ENCODE data around the gene CACNA1C. TPM values are rescaled to one million over a fixed set of nuclear protein-coding genes. Genes with fewer than 3 reads are reported as not detected.

CACNA1C gene
- total RNA-seq, 2 donors from 2014 or later: 70.0 to 127 TPM

DNA sequence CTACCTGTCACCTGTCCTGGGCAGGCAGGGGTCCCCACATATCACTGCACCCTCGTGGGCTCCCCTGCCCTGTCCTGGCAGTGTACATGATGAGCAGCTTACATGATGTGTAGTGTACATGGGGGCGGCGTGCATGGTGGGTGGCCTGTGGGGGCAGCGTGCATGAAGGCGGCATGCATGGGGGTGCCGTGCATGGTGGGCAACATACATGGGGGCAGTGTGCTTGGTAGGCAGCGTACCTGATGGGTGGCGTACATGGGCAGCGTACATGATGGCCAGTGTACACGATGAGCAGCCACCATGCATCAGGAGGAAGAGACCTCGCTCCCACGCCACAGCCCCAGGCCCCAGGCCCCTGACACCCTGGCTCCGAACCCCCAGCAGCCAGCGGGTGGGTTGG lies 266.3 kb downstream of the CACNA1C start:
- ATAC-seq (ENCODE audit: insufficient number of reproducible peaks, low FRiP score, low read depth) (no peak), DNase-seq (ENCODE audit: low spot score) (no peak)
- Histone ChIP-seq H3K27me3 (replicated peaks; ENCODE audit: insufficient read depth) (no peaks in the 10 kb centered on the region), H3K4me1 (ENCODE audit: control insufficient read depth in 1 of 2, low read depth in 2 of 2) (peaks cover 21 to 52% of the 10 kb centered on the region in 2 donors), H3K4me3 (no peak overlapping the region), H3K9me3 (no peaks in the 10 kb centered on the region), H3K36me3 (no peaks in the 10 kb centered on the region), H3K27ac (no peak overlapping the region)
- TF ChIP-seq, protein P1, sequence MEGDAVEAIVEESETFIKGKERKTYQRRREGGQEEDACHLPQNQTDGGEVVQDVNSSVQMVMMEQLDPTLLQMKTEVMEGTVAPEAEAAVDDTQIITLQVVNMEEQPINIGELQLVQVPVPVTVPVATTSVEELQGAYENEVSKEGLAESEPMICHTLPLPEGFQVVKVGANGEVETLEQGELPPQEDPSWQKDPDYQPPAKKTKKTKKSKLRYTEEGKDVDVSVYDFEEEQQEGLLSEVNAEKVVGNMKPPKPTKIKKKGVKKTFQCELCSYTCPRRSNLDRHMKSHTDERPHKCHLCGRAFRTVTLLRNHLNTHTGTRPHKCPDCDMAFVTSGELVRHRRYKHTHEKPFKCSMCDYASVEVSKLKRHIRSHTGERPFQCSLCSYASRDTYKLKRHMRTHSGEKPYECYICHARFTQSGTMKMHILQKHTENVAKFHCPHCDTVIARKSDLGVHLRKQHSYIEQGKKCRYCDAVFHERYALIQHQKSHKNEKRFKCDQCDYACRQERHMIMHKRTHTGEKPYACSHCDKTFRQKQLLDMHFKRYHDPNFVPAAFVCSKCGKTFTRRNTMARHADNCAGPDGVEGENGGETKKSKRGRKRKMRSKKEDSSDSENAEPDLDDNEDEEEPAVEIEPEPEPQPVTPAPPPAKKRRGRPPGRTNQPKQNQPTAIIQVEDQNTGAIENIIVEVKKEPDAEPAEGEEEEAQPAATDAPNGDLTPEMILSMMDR (IDR thresholded peaks at IDR 0.05): no peak

DNA sequence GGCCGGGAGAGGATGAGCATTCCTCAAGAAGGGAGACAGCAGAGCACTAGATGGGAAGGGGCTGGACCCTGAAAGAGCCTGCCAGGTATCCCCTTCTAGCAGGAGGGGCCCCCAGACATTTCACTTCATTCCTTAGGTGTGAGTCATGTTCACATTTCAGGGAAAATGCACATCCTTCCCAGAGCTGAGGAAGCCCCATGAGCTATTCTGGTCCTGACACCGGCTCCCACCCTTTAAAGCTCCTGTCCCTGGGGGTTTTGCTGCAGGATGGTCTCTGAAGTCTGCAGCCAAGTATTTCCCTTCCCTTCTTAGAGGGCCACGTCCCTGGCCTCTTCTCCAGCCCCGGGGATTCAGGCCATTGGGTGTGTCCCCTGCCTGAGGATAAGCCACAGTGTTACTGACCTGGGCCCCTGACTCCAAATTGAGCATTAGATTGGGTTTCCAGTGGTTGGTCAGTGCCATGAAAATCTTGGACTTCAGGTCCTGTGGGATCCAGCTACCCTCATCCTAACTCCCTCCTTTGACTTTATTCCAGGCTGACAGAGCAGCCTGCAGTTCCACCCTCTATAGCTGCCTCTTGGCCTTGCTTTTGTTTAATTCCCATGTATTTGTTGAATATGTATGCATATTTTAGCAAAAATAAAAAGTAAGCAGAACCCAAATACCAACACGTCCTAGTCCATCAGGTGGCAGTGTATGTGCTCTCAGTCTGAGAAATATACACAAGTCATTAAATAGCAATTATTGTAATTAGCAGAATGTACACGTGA lies 267.1 kb downstream of the CACNA1C start:
- TF ChIP-seq, protein P1 (IDR thresholded peaks at IDR 0.05): no peak
- H3K4me3 ChIP-seq: no peak overlapping the region
- H3K4me1 ChIP-seq (ENCODE audit: control insufficient read depth in 1 of 2, low read depth in 2 of 2): peaks cover 29 to 60% of the 10 kb centered on the region in 2 donors
- H3K9me3 ChIP-seq: no peaks in the 10 kb centered on the region
- ATAC-seq (ENCODE audit: insufficient number of reproducible peaks, low FRiP score, low read depth): no peak
- H3K36me3 ChIP-seq: no peaks in the 10 kb centered on the region
- no peaks in the 10 kb centered on the region for H3K27me3 ChIP-seq (replicated peaks; ENCODE audit: insufficient read depth)
- DNase-seq (ENCODE audit: low spot score): no peak
- peak overlapping the region; percentile 21 to 37 for H3K27ac ChIP-seq

DNA sequence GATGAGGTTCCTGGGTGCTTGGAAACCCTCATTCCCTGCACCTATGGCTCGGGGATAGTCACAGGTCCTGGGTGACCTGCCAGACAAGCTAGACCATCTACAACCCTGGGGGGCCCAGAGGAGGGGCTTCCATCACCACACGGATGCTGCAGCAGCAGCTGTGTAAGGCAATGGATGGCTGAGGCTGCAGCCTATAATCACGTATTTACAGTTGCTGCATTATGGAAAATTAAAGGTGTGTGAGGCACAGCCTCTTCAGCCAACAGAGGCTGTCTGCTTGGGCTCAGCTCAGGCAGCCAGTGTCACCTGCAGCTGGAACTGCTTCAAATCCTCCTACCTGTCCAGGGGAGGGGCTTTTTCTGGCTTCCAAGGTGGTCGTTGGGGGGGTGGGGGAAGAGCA lies 268.1 kb downstream of the CACNA1C start:
- H3K27ac ChIP-seq: no peak overlapping the region
- TF ChIP-seq, protein P1 (IDR thresholded peaks at IDR 0.05): no peak
- ATAC-seq (ENCODE audit: insufficient number of reproducible peaks, low FRiP score, low read depth): no peak
- H3K27me3 ChIP-seq (replicated peaks; ENCODE audit: insufficient read depth): no peaks in the 10 kb centered on the region
- H3K9me3 ChIP-seq: no peaks in the 10 kb centered on the region
- H3K4me1 ChIP-seq (ENCODE audit: control insufficient read depth in 1 of 2, low read depth in 2 of 2): peaks cover 29 to 69% of the 10 kb centered on the region in 2 donors
- H3K36me3 ChIP-seq: no peaks in the 10 kb centered on the region
- no peak overlapping the region for H3K4me3 ChIP-seq
- no peak for DNase-seq (ENCODE audit: low spot score)

DNA sequence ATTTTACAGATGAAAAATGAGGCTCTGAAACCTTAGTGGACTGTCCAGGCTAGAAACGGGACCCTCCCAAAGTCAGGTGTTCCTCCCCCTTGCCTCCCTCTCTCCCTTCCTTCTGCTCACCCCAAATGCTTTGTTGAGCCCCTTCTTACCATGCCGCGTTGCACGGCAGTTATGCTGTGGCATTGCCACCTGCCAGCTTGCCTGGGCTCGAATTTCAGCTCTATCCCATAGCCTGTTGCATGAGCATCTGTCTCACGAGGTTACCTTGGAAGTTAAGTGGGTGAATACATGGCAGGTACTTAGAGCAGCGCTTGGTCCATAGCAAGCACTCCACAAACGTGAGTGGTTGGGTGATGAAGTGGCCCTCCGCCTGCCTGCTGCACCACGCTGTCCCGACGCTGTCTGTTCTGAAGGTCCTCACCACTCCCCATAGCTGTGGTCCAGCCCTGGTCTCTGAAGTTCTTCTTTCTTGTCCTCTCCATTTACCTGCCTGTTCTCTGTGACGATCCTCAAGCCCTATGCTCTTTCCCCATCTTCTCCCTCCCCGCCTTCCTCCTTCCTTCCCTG lies 269.9 kb downstream of the CACNA1C start:
- ATAC-seq (ENCODE audit: insufficient number of reproducible peaks, low FRiP score, low read depth) (no peak), DNase-seq (ENCODE audit: low spot score) (no peak)
- Histone ChIP-seq H3K4me3 (no peak overlapping the region), H3K27me3 (replicated peaks; ENCODE audit: insufficient read depth) (no peaks in the 10 kb centered on the region), H3K4me1 (ENCODE audit: control insufficient read depth in 1 of 2, low read depth in 2 of 2) (peaks cover 29 to 74% of the 10 kb centered on the region in 2 donors), H3K36me3 (no peaks in the 10 kb centered on the region), H3K9me3 (no peaks in the 10 kb centered on the region), H3K27ac (peak overlapping the region; percentile 45 to 62)
- TF ChIP-seq, protein P1 (IDR thresholded peaks at IDR 0.05): no peak

DNA sequence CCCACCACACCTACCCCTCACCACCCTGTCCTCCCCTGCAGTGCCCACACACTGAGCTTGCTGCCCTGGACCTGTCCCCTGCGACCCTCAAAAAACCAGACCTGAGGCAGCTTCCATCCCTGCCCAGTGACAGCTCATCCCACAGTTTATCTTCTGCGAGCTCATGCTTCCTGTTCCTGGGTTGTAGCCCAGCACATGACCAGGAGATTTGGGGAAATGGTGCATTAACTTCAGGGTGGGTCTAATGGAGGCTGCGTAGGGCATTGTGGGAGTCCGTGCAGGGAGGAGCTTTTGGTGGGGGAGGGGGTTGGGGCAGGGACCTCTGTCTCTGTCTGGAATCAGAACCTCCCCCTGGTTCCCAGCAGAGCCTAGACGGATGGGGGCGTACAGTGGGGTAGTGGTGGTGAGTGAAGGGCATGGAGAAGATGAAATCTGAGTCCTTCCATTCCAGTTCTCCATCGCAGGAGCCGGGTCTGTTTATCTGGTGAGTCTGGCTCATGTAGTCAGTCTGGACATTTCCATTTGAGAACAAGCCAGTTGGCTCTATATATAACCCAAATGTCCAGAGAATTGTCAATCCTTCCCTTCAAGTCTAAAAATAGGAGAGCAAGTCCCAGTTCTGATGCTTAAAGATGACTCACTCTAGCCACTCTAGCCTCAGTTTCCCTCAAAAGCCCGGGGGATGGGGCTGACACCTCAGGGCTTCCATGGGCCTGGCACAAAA lies 270.9 kb downstream of the CACNA1C start:
- DNase-seq (ENCODE audit: low spot score) (no peak), ATAC-seq (ENCODE audit: insufficient number of reproducible peaks, low FRiP score, low read depth) (no peak)
- H3K9me3 ChIP-seq: no peaks in the 10 kb centered on the region
- no peaks in the 10 kb centered on the region for H3K36me3 ChIP-seq
- peak overlapping the region; percentile 45 to 62 for H3K27ac ChIP-seq
- H3K4me3 ChIP-seq: peak overlapping the region; percentile 3
- TF ChIP-seq, protein P1 (IDR thresholded peaks at IDR 0.05): no peak
- no peaks in the 10 kb centered on the region for H3K27me3 ChIP-seq (replicated peaks; ENCODE audit: insufficient read depth)
- H3K4me1 ChIP-seq (ENCODE audit: control insufficient read depth in 1 of 2, low read depth in 2 of 2): peaks cover 29 to 69% of the 10 kb centered on the region in 2 donors

Data from thoracic aorta (tissue), 2 donors.